Measurements from ENCODE around the gene SPATA16.
"Not testable (repeated sequence)": the region's sequence is repeated elsewhere in the genome, so short reads cannot be mapped to it uniquely, and the experiment has no call there.

SPATA16 gene

DNA sequence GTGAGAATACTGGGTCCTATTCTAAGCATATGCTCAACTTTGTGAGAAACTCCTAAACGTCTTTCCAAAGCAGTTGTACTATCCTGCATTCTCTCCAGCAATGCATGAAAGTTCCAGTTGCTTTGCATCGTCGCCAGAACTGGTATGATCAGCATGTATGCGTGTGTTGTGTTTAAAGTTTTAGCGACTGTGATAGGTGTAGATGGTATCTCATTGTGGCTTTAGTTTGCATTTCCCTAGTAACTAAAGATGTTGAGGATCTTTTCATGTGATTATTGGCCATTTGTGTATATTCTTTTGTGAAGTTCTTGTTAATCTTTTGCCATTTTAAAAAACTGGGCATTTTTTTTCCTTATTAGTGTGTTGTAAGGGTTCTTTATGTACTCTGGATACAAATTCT is 115.1 kb downstream of the SPATA16 start:
- Histone ChIP-seq H3K9me3 (ENCODE audit: control insufficient read depth in 1 of 2, low read length in 2 of 2) (no peaks in the 10 kb centered on the region), H3K4me3 (ENCODE audit: low read depth in 1 of 2, low read length in 2 of 2) (no peak overlapping the region), H3K27ac (ENCODE audit: low read length) (no peak overlapping the region), H3K4me1 (ENCODE audit: control insufficient read depth in 1 of 2, insufficient read depth in 2 of 2, low read length in 2 of 2) (no peaks in the 10 kb centered on the region), H3K27me3 (ENCODE audit: low read depth, low read length) (no peaks in the 10 kb centered on the region), H3K36me3 (ENCODE audit: control insufficient read depth in 1 of 2, insufficient read depth in 2 of 2, low read length in 2 of 2) (no peaks in the 10 kb centered on the region)

DNA sequence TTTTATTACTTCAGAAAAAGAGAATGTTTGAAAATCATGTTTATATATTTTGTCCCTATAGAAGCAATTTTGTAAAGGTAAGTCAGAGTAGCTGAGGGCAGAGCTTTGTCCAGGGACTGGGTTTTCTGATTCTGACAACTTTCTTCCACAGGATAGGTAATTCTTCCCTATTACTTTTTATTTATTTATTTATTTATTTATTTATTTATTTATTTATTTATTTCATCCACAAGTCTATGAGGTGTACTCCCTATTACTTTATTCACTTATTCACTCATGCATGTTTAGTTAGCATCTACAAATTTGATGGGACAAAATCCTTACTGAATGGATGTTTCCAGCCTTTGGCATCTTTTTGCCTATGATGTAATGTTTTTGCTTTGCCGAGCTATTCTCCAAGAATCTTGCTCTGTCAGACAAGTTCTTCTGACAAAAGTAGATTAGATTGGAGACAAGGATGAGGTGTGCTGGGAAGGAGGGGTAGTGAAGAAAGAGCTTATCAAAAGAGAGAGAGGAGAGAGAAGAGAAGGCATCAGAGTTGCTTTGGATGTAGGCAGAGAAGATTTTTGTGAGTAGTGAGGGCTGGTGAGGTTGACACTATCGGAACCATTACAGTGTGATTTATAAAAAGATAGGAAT is 119.4 kb downstream of the SPATA16 start:
- no peak overlapping the region for H3K4me3 ChIP-seq (ENCODE audit: low read depth in 1 of 2, low read length in 2 of 2)
- H3K4me1 ChIP-seq (ENCODE audit: control insufficient read depth in 1 of 2, insufficient read depth in 2 of 2, low read length in 2 of 2), result no peaks in the 10 kb centered on the region
- no peak overlapping the region for H3K27ac ChIP-seq (ENCODE audit: low read length)
- no peaks in the 10 kb centered on the region for H3K27me3 ChIP-seq (ENCODE audit: low read depth, low read length)
- H3K36me3 ChIP-seq (ENCODE audit: control insufficient read depth in 1 of 2, insufficient read depth in 2 of 2, low read length in 2 of 2), result no peaks in the 10 kb centered on the region
- H3K9me3 ChIP-seq (ENCODE audit: control insufficient read depth in 1 of 2, low read length in 2 of 2), result no peaks in the 10 kb centered on the region

DNA sequence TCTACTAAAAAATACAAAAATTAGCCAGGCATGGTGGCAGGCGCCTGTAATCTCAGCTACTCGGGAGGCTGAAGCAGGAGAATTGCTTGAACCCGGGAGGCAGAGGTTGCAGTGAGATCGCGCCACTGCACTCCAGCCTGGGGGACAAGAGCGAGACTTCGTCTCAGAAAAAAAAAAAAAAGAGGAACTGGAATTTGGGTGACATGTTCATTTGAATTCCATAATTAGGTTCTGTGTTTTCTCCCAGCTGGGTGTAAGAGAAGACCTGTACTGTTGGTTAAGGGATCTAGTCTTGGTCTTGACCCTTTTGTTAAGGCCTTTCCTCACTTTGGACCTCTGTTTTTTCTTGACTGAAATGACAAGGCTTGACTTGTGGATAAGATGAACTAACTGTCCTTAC is 120.9 kb downstream of the SPATA16 start:
- not testable (repeated sequence) for H3K4me1 ChIP-seq (ENCODE audit: control insufficient read depth in 1 of 2, insufficient read depth in 2 of 2, low read length in 2 of 2); H3K36me3 ChIP-seq (ENCODE audit: control insufficient read depth in 1 of 2, insufficient read depth in 2 of 2, low read length in 2 of 2)

DNA sequence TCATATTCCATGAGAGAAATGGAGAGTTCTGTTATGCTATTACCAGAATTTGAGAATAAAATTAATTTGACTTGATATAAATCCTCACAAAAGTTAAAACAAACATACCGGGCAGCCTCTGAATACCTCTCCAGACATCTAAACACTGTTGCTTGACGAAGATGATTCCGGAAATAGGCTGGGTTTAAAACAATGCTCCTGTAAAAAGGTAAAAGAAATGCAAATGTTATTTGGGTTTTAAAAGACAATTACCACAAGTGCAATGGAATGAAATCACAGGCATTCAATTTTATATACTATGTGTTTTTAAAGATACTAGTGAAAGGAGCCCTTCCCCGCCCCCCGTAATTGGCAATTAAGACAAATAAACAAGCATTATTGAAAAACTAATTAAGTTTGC is 121.7 kb downstream of the SPATA16 start:
- Histone ChIP-seq H3K27ac (ENCODE audit: low read length) (no peak overlapping the region), H3K36me3 (ENCODE audit: control insufficient read depth in 1 of 2, insufficient read depth in 2 of 2, low read length in 2 of 2) (no peaks in the 10 kb centered on the region)

More for the DNA sequence above, 120.9 kb downstream of the SPATA16 start:
- H3K4me3 ChIP-seq (ENCODE audit: low read depth in 1 of 2, low read length in 2 of 2); H3K27me3 ChIP-seq (ENCODE audit: low read depth, low read length); H3K9me3 ChIP-seq (ENCODE audit: control insufficient read depth in 1 of 2, low read length in 2 of 2); H3K27ac ChIP-seq (ENCODE audit: low read length): not testable (repeated sequence)

DNA sequence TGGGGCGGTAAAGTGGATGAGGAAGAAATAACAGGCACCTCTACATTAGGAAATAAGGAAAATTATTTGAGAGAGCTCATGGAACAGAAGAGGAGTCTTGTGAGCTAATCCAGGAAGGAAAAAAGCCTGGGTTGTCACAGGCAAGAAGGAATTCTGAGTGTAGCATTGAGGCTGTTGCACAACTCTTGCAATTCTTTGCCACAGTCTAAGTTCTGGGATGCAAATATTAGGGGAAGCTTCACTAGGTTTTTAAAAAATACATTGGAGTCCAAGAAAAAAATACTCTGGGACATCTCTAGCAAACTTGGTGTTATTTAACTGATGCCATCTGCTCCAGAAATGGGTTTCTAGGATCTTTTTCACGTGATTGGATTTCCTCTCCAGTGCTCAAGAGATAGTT is 122.3 kb downstream of the SPATA16 start:
- Histone ChIP-seq H3K27ac (ENCODE audit: low read length) (no peak overlapping the region), H3K4me3 (ENCODE audit: low read depth in 1 of 2, low read length in 2 of 2) (no peak overlapping the region), H3K27me3 (ENCODE audit: low read depth, low read length) (no peaks in the 10 kb centered on the region), H3K4me1 (ENCODE audit: control insufficient read depth in 1 of 2, insufficient read depth in 2 of 2, low read length in 2 of 2) (no peaks in the 10 kb centered on the region), H3K36me3 (ENCODE audit: control insufficient read depth in 1 of 2, insufficient read depth in 2 of 2, low read length in 2 of 2) (no peaks in the 10 kb centered on the region), H3K9me3 (ENCODE audit: control insufficient read depth in 1 of 2, low read length in 2 of 2) (no peaks in the 10 kb centered on the region)

More for the DNA sequence above, 121.7 kb downstream of the SPATA16 start:
- H3K4me1 ChIP-seq (ENCODE audit: control insufficient read depth in 1 of 2, insufficient read depth in 2 of 2, low read length in 2 of 2), result no peaks in the 10 kb centered on the region
- no peak overlapping the region for H3K4me3 ChIP-seq (ENCODE audit: low read depth in 1 of 2, low read length in 2 of 2)
- H3K27me3 ChIP-seq (ENCODE audit: low read depth, low read length), result no peaks in the 10 kb centered on the region
- H3K9me3 ChIP-seq (ENCODE audit: control insufficient read depth in 1 of 2, low read length in 2 of 2), result no peaks in the 10 kb centered on the region

DNA sequence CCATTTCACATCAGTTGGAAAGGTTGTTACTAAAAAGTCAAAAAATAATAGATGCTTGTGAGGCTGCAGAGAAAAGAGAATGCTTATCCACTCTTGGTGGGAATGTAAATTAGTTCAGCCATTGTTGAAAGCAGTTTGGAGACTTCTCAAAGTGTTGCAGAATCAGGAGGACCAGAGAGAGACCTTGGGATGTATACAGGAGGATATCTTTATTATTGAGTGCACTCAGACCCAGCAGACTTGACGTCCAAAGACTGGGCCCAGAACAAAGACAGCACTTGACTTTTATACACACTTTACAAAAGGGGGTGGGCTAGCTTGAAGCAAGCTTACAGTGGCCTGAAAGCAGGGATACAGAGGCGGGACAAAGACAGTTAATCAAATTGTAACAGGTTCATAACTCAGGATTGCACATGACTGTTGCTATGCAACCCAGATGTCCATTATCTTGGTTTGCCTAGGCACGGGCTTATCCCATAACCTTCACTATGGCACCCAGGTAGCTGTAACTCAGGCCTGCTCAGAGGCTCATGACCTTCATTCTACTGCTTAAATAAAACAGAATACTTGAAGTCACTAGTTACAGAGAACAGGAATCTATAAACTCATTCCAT is 127.7 kb downstream of the SPATA16 start:
- H3K4me1 ChIP-seq (ENCODE audit: control insufficient read depth in 1 of 2, insufficient read depth in 2 of 2, low read length in 2 of 2), result no peaks in the 10 kb centered on the region
- no peaks in the 10 kb centered on the region for H3K9me3 ChIP-seq (ENCODE audit: control insufficient read depth in 1 of 2, low read length in 2 of 2)
- no peak overlapping the region for H3K27ac ChIP-seq (ENCODE audit: low read length)
- H3K27me3 ChIP-seq (ENCODE audit: low read depth, low read length), result no peaks in the 10 kb centered on the region
- H3K4me3 ChIP-seq (ENCODE audit: low read depth in 1 of 2, low read length in 2 of 2), result no peak overlapping the region
- H3K36me3 ChIP-seq (ENCODE audit: control insufficient read depth in 1 of 2, insufficient read depth in 2 of 2, low read length in 2 of 2), result no peaks in the 10 kb centered on the region

DNA sequence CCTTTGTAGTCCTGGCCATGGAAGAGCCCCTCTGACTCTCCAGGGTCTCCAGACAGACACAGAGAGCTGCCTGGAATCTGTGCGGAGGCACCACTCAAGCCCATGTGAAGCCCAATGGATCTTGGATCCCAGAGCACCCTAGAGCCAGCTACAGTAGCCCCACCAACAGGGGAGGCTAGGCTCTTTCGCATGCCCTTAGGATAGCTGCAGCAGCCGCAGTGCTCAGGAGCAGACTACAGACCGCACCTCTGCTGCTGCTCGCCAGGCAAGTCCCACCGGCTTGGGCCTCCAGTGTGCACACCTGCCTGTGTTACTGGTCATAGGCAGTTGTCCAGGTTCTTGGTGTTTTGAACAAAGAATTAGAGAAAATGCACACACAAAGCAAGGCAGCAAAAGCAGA is 131.6 kb downstream of the SPATA16 start:
- H3K4me1 ChIP-seq (ENCODE audit: control insufficient read depth in 1 of 2, insufficient read depth in 2 of 2, low read length in 2 of 2), result no peaks in the 10 kb centered on the region
- no peak overlapping the region for H3K27ac ChIP-seq (ENCODE audit: low read length)
- no peaks in the 10 kb centered on the region for H3K9me3 ChIP-seq (ENCODE audit: control insufficient read depth in 1 of 2, low read length in 2 of 2)
- H3K27me3 ChIP-seq (ENCODE audit: low read depth, low read length), result no peaks in the 10 kb centered on the region
- H3K36me3 ChIP-seq (ENCODE audit: control insufficient read depth in 1 of 2, insufficient read depth in 2 of 2, low read length in 2 of 2), result no peaks in the 10 kb centered on the region
- H3K4me3 ChIP-seq (ENCODE audit: low read depth in 1 of 2, low read length in 2 of 2), result no peak overlapping the region

DNA sequence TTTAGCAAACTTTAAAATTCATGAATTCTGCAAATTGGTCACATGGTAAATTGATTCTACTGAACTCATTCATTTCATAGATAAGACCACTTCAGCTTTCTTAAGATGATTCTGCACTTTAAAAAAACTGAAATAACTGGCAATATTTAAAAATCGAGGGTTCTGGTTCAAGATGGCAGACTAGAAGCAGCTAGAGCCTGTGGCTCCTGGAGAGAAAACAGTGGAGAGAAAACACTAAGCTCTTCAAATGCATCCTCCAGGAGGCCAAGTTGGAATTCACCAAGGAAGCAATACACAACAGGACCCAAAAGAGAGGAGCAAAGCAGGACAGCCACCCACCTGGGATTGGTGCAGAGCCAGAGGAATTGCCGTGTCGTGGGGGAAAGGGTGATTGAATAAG is 132.1 kb downstream of the SPATA16 start:
- H3K27ac ChIP-seq (ENCODE audit: low read length), result no peak overlapping the region
- no peaks in the 10 kb centered on the region for H3K9me3 ChIP-seq (ENCODE audit: control insufficient read depth in 1 of 2, low read length in 2 of 2)
- no peaks in the 10 kb centered on the region for H3K36me3 ChIP-seq (ENCODE audit: control insufficient read depth in 1 of 2, insufficient read depth in 2 of 2, low read length in 2 of 2)
- H3K4me3 ChIP-seq (ENCODE audit: low read depth in 1 of 2, low read length in 2 of 2), result no peak overlapping the region
- no peaks in the 10 kb centered on the region for H3K4me1 ChIP-seq (ENCODE audit: control insufficient read depth in 1 of 2, insufficient read depth in 2 of 2, low read length in 2 of 2)
- H3K27me3 ChIP-seq (ENCODE audit: low read depth, low read length), result no peaks in the 10 kb centered on the region

DNA sequence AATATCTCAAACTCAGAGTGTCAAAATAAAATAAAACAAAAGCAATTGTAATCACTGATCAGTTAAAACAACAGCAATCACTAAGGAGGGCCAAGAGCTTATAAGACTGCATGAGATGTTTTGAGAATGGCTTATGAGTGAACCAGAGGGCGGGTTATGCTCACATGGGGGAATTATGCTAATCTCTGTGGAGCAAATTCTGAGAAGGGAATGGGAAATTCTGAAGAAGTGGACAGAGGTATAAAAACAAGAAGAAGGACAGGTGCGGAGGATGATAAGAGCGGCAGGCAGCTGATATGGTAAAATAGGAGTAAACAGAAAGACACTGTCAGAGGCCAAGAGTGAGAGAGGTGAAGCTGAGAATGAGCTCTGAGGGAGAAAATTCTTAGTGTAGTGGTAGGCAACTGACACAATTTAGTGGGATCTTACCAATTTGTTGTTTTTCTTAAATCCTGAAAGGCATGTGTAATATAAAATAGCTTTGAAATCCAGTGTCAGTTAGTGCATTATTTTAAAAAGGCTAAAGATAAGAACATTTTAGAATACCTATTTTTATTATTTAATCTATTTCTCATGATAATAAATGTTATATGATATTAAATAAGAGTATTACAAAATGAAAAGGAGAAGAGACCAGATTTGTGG is 133.8 kb downstream of the SPATA16 start:
- Histone ChIP-seq H3K9me3 (ENCODE audit: control insufficient read depth in 1 of 2, low read length in 2 of 2) (no peaks in the 10 kb centered on the region), H3K27me3 (ENCODE audit: low read depth, low read length) (no peaks in the 10 kb centered on the region), H3K27ac (ENCODE audit: low read length) (no peak overlapping the region), H3K4me3 (ENCODE audit: low read depth in 1 of 2, low read length in 2 of 2) (no peak overlapping the region), H3K4me1 (ENCODE audit: control insufficient read depth in 1 of 2, insufficient read depth in 2 of 2, low read length in 2 of 2) (no peaks in the 10 kb centered on the region), H3K36me3 (ENCODE audit: control insufficient read depth in 1 of 2, insufficient read depth in 2 of 2, low read length in 2 of 2) (no peaks in the 10 kb centered on the region)

DNA sequence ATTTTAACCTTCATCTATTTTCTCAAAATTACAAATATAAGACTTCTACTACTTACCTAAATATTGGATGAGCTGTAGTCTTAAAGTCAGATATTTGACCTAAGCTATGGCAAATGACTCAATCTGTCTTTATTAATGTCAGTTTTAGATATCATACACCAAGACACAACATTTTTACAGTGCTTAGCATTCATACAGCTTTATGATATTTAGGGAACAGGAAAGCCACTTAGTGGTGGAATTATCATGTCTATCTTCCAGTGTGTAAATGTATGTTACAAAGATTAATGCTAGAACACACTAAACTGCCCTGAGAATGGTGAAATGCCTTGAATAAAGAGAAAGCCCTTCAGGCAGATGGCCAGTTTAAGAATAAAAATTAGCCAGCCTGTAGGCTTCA is 135.0 kb downstream of the SPATA16 start:
- H3K4me3 ChIP-seq (ENCODE audit: low read depth in 1 of 2, low read length in 2 of 2), result no peak overlapping the region
- no peaks in the 10 kb centered on the region for H3K9me3 ChIP-seq (ENCODE audit: control insufficient read depth in 1 of 2, low read length in 2 of 2)
- H3K27ac ChIP-seq (ENCODE audit: low read length), result no peak overlapping the region
- H3K4me1 ChIP-seq (ENCODE audit: control insufficient read depth in 1 of 2, insufficient read depth in 2 of 2, low read length in 2 of 2), result no peaks in the 10 kb centered on the region
- H3K36me3 ChIP-seq (ENCODE audit: control insufficient read depth in 1 of 2, insufficient read depth in 2 of 2, low read length in 2 of 2), result no peaks in the 10 kb centered on the region
- H3K27me3 ChIP-seq (ENCODE audit: low read depth, low read length), result no peaks in the 10 kb centered on the region

DNA sequence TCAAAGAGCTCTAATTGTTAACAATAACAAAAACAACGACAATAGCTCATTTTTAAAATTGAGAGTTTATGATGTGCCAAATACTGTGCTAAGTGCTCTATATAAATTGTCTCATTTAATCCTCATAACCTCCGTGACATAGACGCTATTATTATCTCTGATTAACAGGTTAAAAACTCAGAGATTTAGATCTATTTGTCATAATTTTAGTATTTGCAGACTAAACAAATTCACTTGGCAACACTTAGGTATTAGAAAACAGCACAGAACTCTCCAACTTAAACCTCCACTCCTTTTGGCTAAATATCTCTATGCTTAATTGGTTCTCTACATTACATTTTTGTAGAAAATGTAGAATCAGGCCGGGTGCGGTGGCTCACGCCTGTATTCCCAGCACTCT is 136.4 kb downstream of the SPATA16 start:
- Histone ChIP-seq H3K4me3 (ENCODE audit: low read depth in 1 of 2, low read length in 2 of 2) (no peak overlapping the region), H3K27ac (ENCODE audit: low read length) (no peak overlapping the region), H3K27me3 (ENCODE audit: low read depth, low read length) (no peaks in the 10 kb centered on the region), H3K9me3 (ENCODE audit: control insufficient read depth in 1 of 2, low read length in 2 of 2) (no peaks in the 10 kb centered on the region), H3K4me1 (ENCODE audit: control insufficient read depth in 1 of 2, insufficient read depth in 2 of 2, low read length in 2 of 2) (no peaks in the 10 kb centered on the region), H3K36me3 (ENCODE audit: control insufficient read depth in 1 of 2, insufficient read depth in 2 of 2, low read length in 2 of 2) (no peaks in the 10 kb centered on the region)
